ENCODE results near the gene FREM3. TPM values are rescaled to one million over a fixed set of nuclear protein-coding genes. Genes with fewer than 3 reads are reported as not detected.
"Not testable (repeated sequence)": the region's sequence is repeated elsewhere in the genome, so short reads cannot be mapped to it uniquely, and the experiment has no call there.

Gene FREM3
- total RNA-seq, 1 experiment from 2014 or later, result not detected

GRCh38 chr4:143692241-143692640 lies 8.2 kb downstream of the FREM3 start:
- POLR2A ChIA-PET (ENCODE audit: unreplicated experiment), result no interaction called here
- CTCF ChIA-PET, result no interaction called here
- Histone ChIP-seq H2AFZ (ENCODE audit: low read length) (no peak overlapping the region), H3K9me2 (replicated peaks; ENCODE audit: low read length) (no peaks in the 10 kb centered on the region), H3K79me2 (ENCODE audit: low read length) (no peaks in the 10 kb centered on the region), H4K20me1 (ENCODE audit: low read length) (no peaks in the 10 kb centered on the region), H3K9ac (ENCODE audit: low read length) (no peak overlapping the region), H3K4me3 (ENCODE audit: low read length) (no peak overlapping the region), H3K4me2 (ENCODE audit: low read length) (no peak overlapping the region), H3K9me3 (ENCODE audit: low read length) (no peaks in the 10 kb centered on the region), H3K36me3 (ENCODE audit: low read depth, low read length) (no peaks in the 10 kb centered on the region), H3F3A (ENCODE audit: low read length, unreplicated experiment) (no peaks in the 10 kb centered on the region), H3K27ac (ENCODE audit: low read length) (no peak overlapping the region), H3K27me3 (ENCODE audit: low read length) (0 out of 2 replicates have a peak, but pooled peaks cover 3% of the 10 kb centered on the region), H3K4me1 (ENCODE audit: insufficient read depth, low read length) (no peaks in the 10 kb centered on the region)
- intact Hi-C loops (cut with micrococcal nuclease), result no loop called here
- BruUV-seq (replicated peaks), result no TSS peak
- ATAC-seq (no peak), DNase-seq (no peak)
- TF ChIP-seq CTCF (conservative IDR thresholded peaks at IDR 0.05; ENCODE audit: low read depth, low read length) (no peak), EZH2 (IDR thresholded peaks at IDR 0.05; ENCODE audit: low read length, unreplicated experiment) (no peak), EZH2phosphoT487 (IDR thresholded peaks at IDR 0.05; ENCODE audit: borderline replicate concordance, low read length) (no peak)

DNA sequence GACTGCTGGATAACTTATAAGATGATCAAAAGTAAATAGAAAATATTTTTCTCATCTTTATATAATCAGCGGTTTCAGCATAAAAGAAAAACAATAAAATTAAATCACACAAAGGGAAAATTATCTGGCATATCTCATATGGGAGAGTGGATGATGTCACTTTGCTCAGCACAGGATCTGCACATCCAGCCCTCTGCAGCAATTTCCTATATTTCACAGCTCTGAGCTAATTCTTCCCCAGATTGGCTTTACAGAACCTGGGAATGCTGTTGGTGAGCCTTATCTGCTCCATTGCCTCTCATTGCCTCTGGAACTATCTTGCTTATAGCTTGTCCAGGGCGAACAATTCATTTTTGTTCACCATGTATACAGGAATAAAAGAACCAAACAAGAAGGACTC lies 21.0 kb downstream of the FREM3 start:
- Histone ChIP-seq H3K9me3 (ENCODE audit: low read length) (no peaks in the 10 kb centered on the region), H3K9ac (ENCODE audit: low read length) (no peak overlapping the region), H3K4me1 (ENCODE audit: insufficient read depth, low read length) (no peaks in the 10 kb centered on the region), H3K27ac (ENCODE audit: low read length) (no peak overlapping the region), H3K4me3 (ENCODE audit: low read length) (no peak overlapping the region), H3K4me2 (ENCODE audit: low read length) (no peak overlapping the region), H3K27me3 (ENCODE audit: low read length) (no peaks in the 10 kb centered on the region), H3F3A (ENCODE audit: low read length, unreplicated experiment) (no peaks in the 10 kb centered on the region), H3K79me2 (ENCODE audit: low read length) (no peaks in the 10 kb centered on the region), H4K20me1 (ENCODE audit: low read length) (no peaks in the 10 kb centered on the region), H3K9me2 (replicated peaks; ENCODE audit: low read length) (no peaks in the 10 kb centered on the region), H2AFZ (ENCODE audit: low read length) (no peak overlapping the region), H3K36me3 (ENCODE audit: low read depth, low read length) (no peaks in the 10 kb centered on the region)
- ATAC-seq, result no peak
- no peak for DNase-seq
- no TSS peak for BruUV-seq (replicated peaks)
- no peak for TF ChIP-seq CTCF (conservative IDR thresholded peaks at IDR 0.05; ENCODE audit: low read depth, low read length)
- TF ChIP-seq EZH2phosphoT487 (IDR thresholded peaks at IDR 0.05; ENCODE audit: borderline replicate concordance, low read length), result no peak
- TF ChIP-seq EZH2 (IDR thresholded peaks at IDR 0.05; ENCODE audit: low read length, unreplicated experiment), result no peak
- ChIA-PET CTCF (no interaction called here), POLR2A (ENCODE audit: unreplicated experiment) (no interaction called here)
- intact Hi-C loops (cut with micrococcal nuclease), result no loop called here

DNA sequence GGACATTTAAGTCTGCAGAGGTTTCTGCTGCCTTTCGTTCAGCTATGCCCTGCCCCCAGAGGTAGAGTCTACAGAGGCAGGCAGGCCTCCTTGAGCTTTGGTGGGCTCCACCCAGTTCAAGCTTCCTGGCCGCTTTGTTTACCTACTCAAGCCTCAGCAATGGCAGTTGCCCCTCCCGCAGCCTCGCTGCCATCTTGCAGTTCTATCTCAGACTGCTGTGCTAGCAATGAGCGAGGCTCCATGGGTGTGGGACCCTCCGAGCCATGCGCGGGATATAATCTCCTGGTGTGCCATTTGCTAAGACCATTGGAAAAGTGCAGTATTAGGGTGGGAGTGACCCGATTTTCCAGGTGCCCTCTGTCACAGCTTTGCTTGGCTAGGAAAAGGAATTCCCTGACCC lies 26.8 kb downstream of the FREM3 start:
- H3K4me2 ChIP-seq (ENCODE audit: low read length); H3K27ac ChIP-seq (ENCODE audit: low read length); H2AFZ ChIP-seq (ENCODE audit: low read length); H3K9me2 ChIP-seq (replicated peaks; ENCODE audit: low read length); DNase-seq; ATAC-seq; H3K4me3 ChIP-seq (ENCODE audit: low read length); H3F3A ChIP-seq (ENCODE audit: low read length, unreplicated experiment); H3K4me1 ChIP-seq (ENCODE audit: insufficient read depth, low read length); H3K9ac ChIP-seq (ENCODE audit: low read length); intact Hi-C loops (cut with micrococcal nuclease); H3K79me2 ChIP-seq (ENCODE audit: low read length); POLR2A ChIA-PET (ENCODE audit: unreplicated experiment); CTCF ChIA-PET; BruUV-seq (replicated peaks); H3K27me3 ChIP-seq (ENCODE audit: low read length); H4K20me1 ChIP-seq (ENCODE audit: low read length); H3K9me3 ChIP-seq (ENCODE audit: low read length); H3K36me3 ChIP-seq (ENCODE audit: low read depth, low read length): not testable (repeated sequence)
